ENCODE data around the gene VPS9D1.
"Not testable (repeated sequence)": the region's sequence is repeated elsewhere in the genome, so short reads cannot be mapped to it uniquely, and the experiment has no call there.

Gene VPS9D1

GRCh38 chr16:89669755-89670154 is 50.9 kb downstream of the VPS9D1 start:
- in situ Hi-C loops (cut with HindIII; ENCODE audit: low sequenced_read_pairs): no loop called here

- in situ Hi-C loops (cut with HindIII; ENCODE audit: low sequenced_read_pairs): no loop called here
These were observed 51.9 kb downstream of the VPS9D1 start for GRCh38 chr16:89668790-89669158.

GRCh38 chr16:89667633-89668032 is 53.1 kb downstream of the VPS9D1 start:
- in situ Hi-C loops (cut with HindIII; ENCODE audit: low sequenced_read_pairs): no loop called here

DNA sequence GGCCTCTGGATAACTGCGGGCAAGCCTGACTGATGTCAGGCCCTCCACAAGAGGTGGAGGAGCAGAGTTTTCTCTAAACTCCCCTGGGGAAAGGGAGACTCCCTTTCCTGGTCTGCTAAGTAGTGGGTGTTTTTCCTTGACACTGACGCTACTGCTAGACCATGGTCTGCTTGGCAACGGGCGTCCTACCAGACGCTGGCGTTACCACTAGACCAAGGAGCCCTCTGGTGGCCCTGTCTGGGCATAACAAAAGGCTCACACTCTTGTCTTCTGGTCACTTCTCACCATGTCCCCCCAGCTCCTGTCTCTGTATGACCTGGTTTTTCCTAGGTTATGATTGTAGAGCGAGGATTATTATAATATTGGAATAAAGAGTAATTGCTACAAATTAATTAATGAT is 53.7 kb downstream of the VPS9D1 start:
- in situ Hi-C loops (cut with HindIII; ENCODE audit: low sequenced_read_pairs): not testable (repeated sequence)

DNA sequence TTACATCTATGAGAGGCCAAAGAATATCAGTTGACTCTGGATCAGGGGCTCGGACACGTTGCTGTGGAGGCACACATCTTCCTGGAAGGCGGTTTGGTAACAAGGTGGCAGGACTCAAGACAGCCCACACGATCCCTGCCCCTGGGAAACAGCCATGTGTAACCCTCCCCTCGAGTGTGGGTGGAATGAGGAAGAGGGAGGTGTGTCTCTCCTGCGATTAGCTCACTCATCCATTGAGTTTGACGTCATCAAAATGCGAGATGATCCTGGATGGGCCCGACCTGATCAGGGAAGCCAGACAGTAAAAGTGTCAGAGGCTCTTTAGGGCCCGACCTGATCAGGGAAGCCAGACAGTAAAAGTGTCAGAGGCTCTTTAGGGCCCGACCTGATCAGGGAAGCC is 56.5 kb downstream of the VPS9D1 start:
- in situ Hi-C loops (cut with HindIII; ENCODE audit: low sequenced_read_pairs): not testable (repeated sequence)

GRCh38 chr16:89661215-89661614 is 59.5 kb downstream of the VPS9D1 start:
- in situ Hi-C loops (cut with HindIII; ENCODE audit: low sequenced_read_pairs): no loop called here

- in situ Hi-C loops (cut with HindIII; ENCODE audit: low sequenced_read_pairs): no loop called here
These were observed 60.6 kb downstream of the VPS9D1 start for GRCh38 chr16:89660146-89660545.

GRCh38 chr16:89658221-89658879 is 62.3 kb downstream of the VPS9D1 start:
- in situ Hi-C loops (cut with HindIII; ENCODE audit: low sequenced_read_pairs): no loop called here

GRCh38 chr16:89657442-89658220 is 63.1 kb downstream of the VPS9D1 start, which contains the start of the genes CHMP1A and SPATA33:
Gene CHMP1A (minus strand): TSS chr16:89657708. CDS start chr16:89657588, 120 bp downstream.
Gene SPATA33 (plus strand): TSS chr16:89657836. CDS start chr16:89657912, 76 bp downstream.
- in situ Hi-C loops (cut with HindIII; ENCODE audit: low sequenced_read_pairs): no loop called here

Measured in endothelial cell of hepatic sinusoid (primary cell).